Measurements from ENCODE around the gene CGB1.

CGB1 gene

DNA sequence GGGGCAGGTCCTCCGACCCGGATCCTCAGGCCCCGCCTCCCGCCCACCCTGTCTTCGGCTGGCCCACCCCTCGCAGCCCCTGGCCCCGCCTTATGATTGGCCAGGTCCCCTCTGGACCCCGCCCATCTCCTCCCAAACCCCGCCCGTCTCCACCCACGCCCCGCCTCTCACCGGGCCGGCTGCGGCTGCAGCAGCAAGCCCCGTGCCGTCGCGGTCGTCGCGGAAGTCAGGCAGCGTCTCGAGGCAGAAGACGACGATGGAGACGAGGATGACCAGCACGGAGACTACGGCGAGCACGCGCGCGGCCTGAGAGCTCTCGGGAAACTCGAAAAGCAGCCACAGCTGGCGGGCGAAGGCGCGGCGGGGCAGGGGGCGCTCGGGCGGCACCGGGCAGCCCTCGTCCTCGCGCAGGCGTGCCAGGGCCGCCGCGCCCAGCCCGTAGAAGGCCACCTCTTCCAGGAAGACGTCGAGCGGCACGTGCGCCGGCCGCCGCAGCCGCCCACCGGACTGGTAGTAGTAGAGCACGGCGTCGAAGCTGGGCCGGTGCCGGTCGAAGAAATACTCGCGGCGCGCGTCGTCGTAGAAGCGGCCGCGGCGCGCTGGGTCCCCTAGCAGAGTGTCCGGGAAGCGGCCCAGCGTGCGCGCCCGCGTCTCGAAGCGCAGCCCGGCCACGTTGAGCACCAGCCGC, 35.3 kb upstream of the CGB1 start:
- Histone ChIP-seq H3K4me2 (ENCODE audit: low read length) (no peak overlapping the region), H3K36me3 (ENCODE audit: insufficient read depth, low read length) (no peaks in the 10 kb centered on the region), H3K27me3 (ENCODE audit: insufficient read depth, low read length) (peaks cover 10% of the 10 kb centered on the region), H3K9me3 (ENCODE audit: low read length) (no peaks in the 10 kb centered on the region), H3K4me3 (ENCODE audit: low read depth, low read length, poor library complexity, severe bottlenecking) (no peak overlapping the region), H3K9me2 (ENCODE audit: low read depth, low read length) (no peaks in the 10 kb centered on the region), H3K9ac (ENCODE audit: low read length) (no peak overlapping the region), H3F3A (ENCODE audit: insufficient read depth, low read length) (no peaks in the 10 kb centered on the region), H2AFZ (ENCODE audit: low read length) (no peak overlapping the region), H3K79me2 (ENCODE audit: insufficient read depth, low read length) (no peaks in the 10 kb centered on the region), H4K20me1 (ENCODE audit: insufficient read depth, low read length) (no peaks in the 10 kb centered on the region), H3K4me1 (ENCODE audit: insufficient read depth, low read length, severe bottlenecking) (no peaks in the 10 kb centered on the region), H3K27ac (ENCODE audit: low read depth, low read length, poor library complexity, severe bottlenecking) (no peak overlapping the region)
- TF ChIP-seq, protein P1, sequence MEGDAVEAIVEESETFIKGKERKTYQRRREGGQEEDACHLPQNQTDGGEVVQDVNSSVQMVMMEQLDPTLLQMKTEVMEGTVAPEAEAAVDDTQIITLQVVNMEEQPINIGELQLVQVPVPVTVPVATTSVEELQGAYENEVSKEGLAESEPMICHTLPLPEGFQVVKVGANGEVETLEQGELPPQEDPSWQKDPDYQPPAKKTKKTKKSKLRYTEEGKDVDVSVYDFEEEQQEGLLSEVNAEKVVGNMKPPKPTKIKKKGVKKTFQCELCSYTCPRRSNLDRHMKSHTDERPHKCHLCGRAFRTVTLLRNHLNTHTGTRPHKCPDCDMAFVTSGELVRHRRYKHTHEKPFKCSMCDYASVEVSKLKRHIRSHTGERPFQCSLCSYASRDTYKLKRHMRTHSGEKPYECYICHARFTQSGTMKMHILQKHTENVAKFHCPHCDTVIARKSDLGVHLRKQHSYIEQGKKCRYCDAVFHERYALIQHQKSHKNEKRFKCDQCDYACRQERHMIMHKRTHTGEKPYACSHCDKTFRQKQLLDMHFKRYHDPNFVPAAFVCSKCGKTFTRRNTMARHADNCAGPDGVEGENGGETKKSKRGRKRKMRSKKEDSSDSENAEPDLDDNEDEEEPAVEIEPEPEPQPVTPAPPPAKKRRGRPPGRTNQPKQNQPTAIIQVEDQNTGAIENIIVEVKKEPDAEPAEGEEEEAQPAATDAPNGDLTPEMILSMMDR (IDR thresholded peaks at IDR 0.05; ENCODE audit: low read length): no peak
- no peak for TF ChIP-seq EZH2 (IDR thresholded peaks at IDR 0.05; ENCODE audit: borderline replicate concordance, low read length)

DNA sequence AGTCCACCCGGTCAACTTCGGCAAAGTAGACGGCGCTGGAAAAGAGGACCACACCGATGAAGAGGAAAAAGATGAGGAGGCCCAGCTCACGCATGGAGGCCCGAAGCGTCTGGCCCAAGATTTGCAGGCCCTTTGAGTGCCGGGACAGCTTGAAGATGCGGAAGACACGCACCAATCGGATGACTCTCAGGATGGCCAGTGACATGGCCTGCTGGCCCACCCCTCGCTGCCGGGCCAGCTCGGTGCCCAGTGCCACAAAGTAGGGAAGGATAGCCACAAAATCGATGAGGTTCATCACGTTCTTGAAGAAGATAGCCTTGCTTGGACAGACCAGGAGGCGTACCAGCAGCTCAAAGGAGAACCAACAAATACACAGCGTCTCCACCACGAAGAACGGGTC, 33.7 kb upstream of the CGB1 start:
- Histone ChIP-seq H3K27me3 (ENCODE audit: insufficient read depth, low read length) (peaks cover 12% of the 10 kb centered on the region), H4K20me1 (ENCODE audit: insufficient read depth, low read length) (no peaks in the 10 kb centered on the region)
- no peak for TF ChIP-seq EZH2 (IDR thresholded peaks at IDR 0.05; ENCODE audit: borderline replicate concordance, low read length)
- TF ChIP-seq, protein P1 (IDR thresholded peaks at IDR 0.05; ENCODE audit: low read length): no peak

DNA sequence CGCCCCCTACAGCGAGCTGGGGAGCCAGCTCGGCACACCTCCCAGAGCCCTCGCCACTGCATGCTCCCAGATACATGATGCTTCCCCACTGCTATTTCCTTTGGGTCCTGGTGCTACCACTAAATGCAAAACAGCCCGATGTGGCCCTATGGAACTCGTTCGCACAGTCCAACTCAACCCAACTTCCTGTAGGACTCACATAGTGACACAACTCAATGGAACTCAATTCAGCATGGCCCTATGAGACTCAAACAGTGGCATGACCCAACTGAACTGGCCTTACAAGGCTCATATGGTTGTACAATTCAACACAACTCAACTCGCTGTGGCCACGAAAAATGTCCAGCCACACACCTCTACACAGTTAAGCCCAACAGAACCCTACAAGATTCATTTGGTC, 32.3 kb upstream of the CGB1 start:
- Histone ChIP-seq H2AFZ (ENCODE audit: low read length) (no peak overlapping the region), H3K36me3 (ENCODE audit: insufficient read depth, low read length) (no peaks in the 10 kb centered on the region), H3K79me2 (ENCODE audit: insufficient read depth, low read length) (no peaks in the 10 kb centered on the region), H3K4me1 (ENCODE audit: insufficient read depth, low read length, severe bottlenecking) (no peaks in the 10 kb centered on the region), H3K9ac (ENCODE audit: low read length) (no peak overlapping the region), H3F3A (ENCODE audit: insufficient read depth, low read length) (no peaks in the 10 kb centered on the region), H3K9me3 (ENCODE audit: low read length) (no peaks in the 10 kb centered on the region), H3K9me2 (ENCODE audit: low read depth, low read length) (no peaks in the 10 kb centered on the region), H3K4me3 (ENCODE audit: low read depth, low read length, poor library complexity, severe bottlenecking) (no peak overlapping the region), H3K27ac (ENCODE audit: low read depth, low read length, poor library complexity, severe bottlenecking) (no peak overlapping the region), H3K4me2 (ENCODE audit: low read length) (no peak overlapping the region), H3K27me3 (ENCODE audit: insufficient read depth, low read length) (peaks cover 14% of the 10 kb centered on the region), H4K20me1 (ENCODE audit: insufficient read depth, low read length) (no peaks in the 10 kb centered on the region)
- TF ChIP-seq, protein P1 (IDR thresholded peaks at IDR 0.05; ENCODE audit: low read length): no peak
- TF ChIP-seq EZH2 (IDR thresholded peaks at IDR 0.05; ENCODE audit: borderline replicate concordance, low read length): no peak

More for the DNA sequence above, 33.7 kb upstream of the CGB1 start:
- no peak overlapping the region for H3K4me2 ChIP-seq (ENCODE audit: low read length)
- no peaks in the 10 kb centered on the region for H3K4me1 ChIP-seq (ENCODE audit: insufficient read depth, low read length, severe bottlenecking)
- H3K9me3 ChIP-seq (ENCODE audit: low read length): no peaks in the 10 kb centered on the region
- H3K9ac ChIP-seq (ENCODE audit: low read length): no peak overlapping the region
- no peak overlapping the region for H2AFZ ChIP-seq (ENCODE audit: low read length)
- no peak overlapping the region for H3K27ac ChIP-seq (ENCODE audit: low read depth, low read length, poor library complexity, severe bottlenecking)
- H3K79me2 ChIP-seq (ENCODE audit: insufficient read depth, low read length): no peaks in the 10 kb centered on the region
- no peaks in the 10 kb centered on the region for H3K36me3 ChIP-seq (ENCODE audit: insufficient read depth, low read length)
- no peaks in the 10 kb centered on the region for H3F3A ChIP-seq (ENCODE audit: insufficient read depth, low read length)
- no peaks in the 10 kb centered on the region for H3K9me2 ChIP-seq (ENCODE audit: low read depth, low read length)
- H3K4me3 ChIP-seq (ENCODE audit: low read depth, low read length, poor library complexity, severe bottlenecking): no peak overlapping the region

Measured in OCI-LY1 (cell line).